RPMI8226 (cell line): ENCODE measurements around the gene ARHGEF37.
"Not testable (repeated sequence)": the region's sequence is repeated elsewhere in the genome, so short reads cannot be mapped to it uniquely, and the experiment has no call there.

Experiments
- DNase-seq: peaks from one replicate; pipeline ENCODE4 v3.0.0-alpha.2; 2015

The ARHGEF37 gene

GRCh38 chr5:149564542-149565140 is 16.7 kb upstream of the ARHGEF37 start:
- DNase-seq, result peak; percentile 71

GRCh38 chr5:149567226-149567625 is 14.1 kb upstream of the ARHGEF37 start:
- DNase-seq, result no peak

GRCh38 chr5:149572170-149572569 is 9.1 kb upstream of the ARHGEF37 start:
- DNase-seq, result no peak

- no peak for DNase-seq
These were observed 8.6 kb upstream of the ARHGEF37 start for GRCh38 chr5:149572576-149573231.

- no peak for DNase-seq
These were observed 6.2 kb upstream of the ARHGEF37 start for GRCh38 chr5:149575131-149575530.

GRCh38 chr5:149576021-149576420 is 5.3 kb upstream of the ARHGEF37 start:
- no peak for DNase-seq

GRCh38 chr5:149578896-149579295 is 2.4 kb upstream of the ARHGEF37 start:
- DNase-seq, result no peak

GRCh38 chr5:149580808-149581191 is 498 bp upstream of the ARHGEF37 start:
- no peak for DNase-seq

GRCh38 chr5:149581931-149582768 is 852 bp downstream of the ARHGEF37 start:
- DNase-seq, result no peak

GRCh38 chr5:149583394-149583793 is 2.1 kb downstream of the ARHGEF37 start:
- DNase-seq, result no peak

GRCh38 chr5:149584121-149584520 is 2.8 kb downstream of the ARHGEF37 start:
- no peak for DNase-seq

GRCh38 chr5:149585910-149586309 is 4.6 kb downstream of the ARHGEF37 start:
- no peak for DNase-seq

GRCh38 chr5:149586708-149587318 is 5.5 kb downstream of the ARHGEF37 start:
- no peak for DNase-seq

GRCh38 chr5:149588936-149589335 is 7.6 kb downstream of the ARHGEF37 start:
- no peak for DNase-seq

GRCh38 chr5:149593370-149593769 is 12.1 kb downstream of the ARHGEF37 start:
- no peak for DNase-seq

- no peak for DNase-seq
These were observed 13.1 kb downstream of the ARHGEF37 start for GRCh38 chr5:149594206-149594895.

- not testable (repeated sequence) for DNase-seq
These were observed 13.8 kb downstream of the ARHGEF37 start for GRCh38 chr5:149595105-149595504.

GRCh38 chr5:149596712-149597111 is 15.4 kb downstream of the ARHGEF37 start:
- no peak for DNase-seq

GRCh38 chr5:149597618-149598017 is 16.3 kb downstream of the ARHGEF37 start:
- DNase-seq, result no peak

- DNase-seq, result not testable (repeated sequence)
These were observed 16.9 kb downstream of the ARHGEF37 start for GRCh38 chr5:149598234-149598633.

GRCh38 chr5:149598966-149599365 is 17.7 kb downstream of the ARHGEF37 start:
- no peak for DNase-seq

GRCh38 chr5:149599375-149599774 is 18.1 kb downstream of the ARHGEF37 start:
- DNase-seq, result no peak

GRCh38 chr5:149600932-149601331 is 19.6 kb downstream of the ARHGEF37 start:
- DNase-seq, result no peak
